IPS-NIHi11 (cell line): Measurements from ENCODE around the gene ZNF212.
"Not testable (repeated sequence)": the region's sequence is repeated elsewhere in the genome, so short reads cannot be mapped to it uniquely, and the experiment has no call there.

Source experiments
- DNase-seq: peaks from one replicate; pipeline ENCODE4 v3.0.0; 2012; ENCODE audit warnings: mixed read lengths, low spot score

ZNF212 gene

DNA sequence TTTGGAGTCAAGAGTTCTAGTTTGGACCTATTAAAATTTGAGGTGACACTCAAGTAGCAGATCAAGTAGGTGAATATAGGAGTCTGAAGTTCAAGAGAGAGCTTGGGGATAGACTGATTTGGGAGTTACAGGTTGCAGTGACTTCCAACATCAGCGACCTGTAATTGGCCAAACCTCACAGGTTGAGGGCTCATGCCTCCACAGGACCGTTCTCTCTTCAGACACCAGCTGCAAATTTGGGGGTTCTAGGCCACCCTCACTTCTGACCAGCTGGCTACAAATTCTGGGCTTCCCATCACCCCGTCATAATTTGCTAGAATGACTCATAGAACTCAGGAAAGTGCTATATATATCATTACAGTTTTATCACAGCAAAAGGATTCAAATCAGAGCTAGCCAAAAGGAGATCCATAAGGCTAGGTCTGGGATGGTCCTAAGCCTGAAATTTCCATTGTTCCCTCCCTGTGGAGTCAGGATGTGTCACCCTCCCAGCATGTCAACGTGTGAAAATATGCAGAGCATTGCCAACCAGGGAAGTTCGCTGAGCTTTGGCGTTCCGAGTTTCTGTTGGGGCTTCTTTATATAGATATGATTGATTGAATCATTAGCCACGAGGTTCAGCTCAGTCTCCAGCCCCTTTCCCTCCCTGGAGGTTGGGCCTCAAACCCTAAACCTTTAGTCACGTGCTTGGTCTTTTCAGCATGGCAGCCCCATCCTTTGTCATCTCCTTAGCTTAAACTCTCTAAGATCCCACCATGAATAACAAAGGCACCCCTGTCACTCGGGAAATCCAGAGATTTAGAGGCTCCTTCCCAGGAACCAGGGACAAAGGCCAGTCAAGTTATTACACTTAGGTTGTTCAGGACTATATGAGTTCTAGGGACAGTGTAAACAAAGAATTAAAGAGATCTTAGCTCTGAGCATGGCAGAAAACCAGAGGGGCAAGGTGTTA, 20.7 kb upstream of the ZNF212 start:
- no peak for DNase-seq

DNA sequence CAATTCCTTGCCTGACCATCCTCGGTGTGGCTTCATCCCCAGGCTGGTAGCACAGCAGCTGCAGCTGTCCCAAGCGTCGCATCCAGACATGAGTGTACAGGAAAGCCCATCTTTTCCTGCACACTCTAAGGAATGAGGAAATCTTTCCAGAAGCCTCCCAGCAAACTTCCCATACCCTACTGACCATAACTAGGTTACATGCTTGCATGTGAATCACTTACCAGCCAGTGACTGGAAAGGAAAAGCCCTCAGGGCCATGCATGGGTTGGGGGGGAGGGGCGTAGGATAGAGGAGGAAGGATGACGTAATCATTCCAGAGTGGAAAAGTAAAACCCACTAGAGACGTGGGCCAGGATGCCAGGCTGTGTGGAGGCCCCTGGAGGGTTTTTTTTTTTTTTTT, 18.9 kb upstream of the ZNF212 start:
- DNase-seq, result no peak

DNA sequence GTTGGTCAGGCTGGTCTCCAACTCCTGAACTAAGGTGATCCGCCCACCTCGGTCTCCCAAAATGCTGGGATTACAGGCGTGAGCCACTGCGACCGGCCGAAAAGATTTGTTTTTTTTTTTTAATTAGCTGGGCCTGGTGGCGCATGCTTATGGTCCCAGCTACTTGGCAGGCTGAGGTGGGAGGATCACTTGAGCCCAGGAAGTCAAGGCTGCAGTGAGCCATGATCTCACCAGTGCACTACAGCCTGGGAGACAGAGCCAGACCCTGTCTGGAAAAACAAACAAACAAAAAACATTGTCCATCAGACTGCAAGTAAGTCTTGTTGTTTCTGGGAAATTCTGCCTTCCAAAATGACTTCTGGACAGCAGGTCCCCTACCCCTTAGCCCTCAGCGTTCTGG, 16.3 kb upstream of the ZNF212 start:
- no peak for DNase-seq

DNA sequence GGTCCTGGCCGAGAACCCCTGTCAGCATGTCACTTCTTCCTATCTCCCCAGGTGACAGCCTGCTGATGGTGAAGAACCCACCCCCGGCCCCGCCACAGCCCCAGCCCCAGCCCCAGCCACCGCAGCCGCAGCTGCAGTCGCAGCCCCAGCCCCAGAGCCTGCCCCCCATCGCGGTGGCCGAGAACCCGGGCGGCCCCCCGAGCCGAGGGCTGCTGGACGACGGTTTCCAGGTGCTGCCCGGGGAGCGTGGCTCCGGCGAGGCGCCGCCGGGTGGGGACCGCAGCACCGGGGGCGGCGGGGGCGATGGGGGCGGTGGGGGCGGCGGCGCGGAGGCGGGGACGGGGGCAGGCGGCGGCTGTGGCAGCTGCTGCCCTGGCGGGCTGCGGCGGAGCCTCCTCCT, 15.7 kb upstream of the ZNF212 start:
- DNase-seq, result no peak

DNA sequence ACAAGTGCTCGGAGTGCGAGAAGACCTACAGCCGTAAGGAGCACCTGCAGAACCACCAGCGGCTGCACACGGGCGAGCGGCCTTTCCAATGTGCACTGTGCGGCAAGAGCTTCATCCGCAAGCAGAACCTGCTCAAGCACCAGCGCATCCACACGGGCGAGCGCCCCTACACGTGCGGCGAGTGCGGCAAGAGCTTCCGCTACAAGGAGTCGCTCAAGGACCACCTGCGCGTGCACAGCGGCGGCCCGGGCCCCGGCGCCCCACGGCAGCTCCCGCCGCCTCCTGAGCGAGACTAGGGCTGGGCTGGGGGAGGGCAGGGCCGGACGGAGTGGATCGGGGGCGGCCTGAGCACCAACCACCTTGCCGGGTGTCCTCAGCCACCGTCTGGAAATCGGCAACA, 15.1 kb upstream of the ZNF212 start:
- no peak for DNase-seq

DNA sequence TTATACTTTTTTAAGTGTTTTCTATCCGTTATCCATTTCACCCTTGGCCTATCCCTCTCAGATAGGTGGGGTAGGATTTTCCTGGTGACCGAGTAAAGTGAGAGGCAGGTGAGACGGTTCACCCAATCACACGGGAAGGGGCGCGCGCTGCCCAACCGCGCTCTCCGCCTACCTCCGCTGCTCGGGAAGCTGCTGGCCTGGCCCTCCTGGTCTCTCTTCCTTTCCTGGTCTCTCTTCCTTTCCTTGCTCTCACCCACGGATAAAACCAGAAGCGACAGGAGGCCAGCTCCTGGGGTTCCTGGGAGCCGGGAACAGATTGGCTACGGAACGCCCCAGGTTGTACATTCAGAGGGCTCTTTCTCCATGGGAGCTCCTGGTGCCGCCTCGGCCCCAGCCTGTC, 14.3 kb upstream of the ZNF212 start:
- no peak for DNase-seq

DNA sequence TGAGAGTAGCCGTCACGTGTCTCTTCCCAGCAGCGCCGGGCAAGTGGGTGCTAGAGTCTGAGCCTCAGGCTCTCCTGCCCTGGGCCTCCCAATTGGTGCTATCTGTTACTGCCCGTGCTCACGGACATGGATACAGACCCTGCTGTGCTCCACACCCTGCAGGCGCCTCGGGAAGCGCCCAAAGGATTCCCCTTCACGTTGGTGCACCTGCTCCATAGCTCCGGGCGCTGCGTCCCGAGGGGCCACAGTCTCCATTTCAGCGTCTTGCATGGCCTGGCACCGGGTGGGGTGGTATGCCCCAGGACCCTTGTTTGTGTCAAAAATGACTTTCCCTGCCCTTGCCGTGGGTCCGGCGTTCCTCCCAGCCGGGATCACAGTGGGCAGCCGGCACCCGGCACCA, 13.8 kb upstream of the ZNF212 start:
- DNase-seq, result no peak

DNA sequence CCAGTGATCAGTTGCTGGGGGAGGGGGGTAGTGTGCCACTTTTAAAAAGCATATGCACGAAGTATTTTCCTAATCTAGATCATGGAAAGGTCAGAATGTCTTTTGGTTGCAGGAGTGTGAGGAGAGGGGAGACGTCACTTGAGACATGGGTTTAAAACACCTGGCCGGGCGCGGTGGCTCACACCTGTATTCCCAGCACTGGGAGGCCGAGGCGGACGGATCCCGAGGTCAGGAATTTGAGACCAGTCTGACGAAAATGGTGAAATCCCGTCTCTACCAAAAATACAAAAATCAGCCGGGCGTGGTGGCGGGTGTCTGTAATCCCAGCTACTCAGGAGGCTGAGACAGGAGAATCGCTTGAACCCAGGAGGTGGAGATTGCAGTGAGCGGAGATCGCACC, 13.1 kb upstream of the ZNF212 start:
- DNase-seq, result not testable (repeated sequence)

DNA sequence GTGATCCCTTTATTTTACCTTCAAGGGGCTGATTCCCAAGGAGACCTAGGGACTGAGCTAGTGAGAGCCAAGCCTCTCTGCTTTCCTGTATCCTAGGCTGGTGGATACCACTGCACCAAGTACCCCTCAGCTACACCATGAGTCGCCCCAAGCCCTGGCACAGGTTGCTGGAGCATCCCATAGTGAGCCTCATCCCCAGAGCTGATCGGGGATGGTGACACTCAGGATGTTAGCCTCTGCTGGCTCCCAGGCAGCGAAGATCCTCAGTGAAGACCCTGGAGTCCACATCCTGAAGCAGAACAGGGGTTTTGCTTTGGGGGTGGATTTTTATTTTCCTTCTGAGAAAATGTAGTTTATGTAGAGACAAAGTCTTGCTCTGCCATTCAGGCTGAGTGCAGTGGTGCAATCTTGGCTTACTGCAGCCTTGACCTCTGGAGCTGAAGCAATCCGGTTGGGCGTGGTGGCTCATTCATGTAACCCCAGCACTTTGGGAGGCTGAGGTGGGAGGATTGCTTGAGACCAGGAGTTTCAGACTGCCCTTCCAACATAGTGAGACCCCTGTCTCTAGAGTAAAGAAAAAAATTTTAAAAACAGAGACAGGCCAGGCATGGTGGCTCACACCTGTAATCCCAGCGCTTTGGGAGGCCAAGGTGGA, 12.5 kb upstream of the ZNF212 start:
- no peak for DNase-seq

DNA sequence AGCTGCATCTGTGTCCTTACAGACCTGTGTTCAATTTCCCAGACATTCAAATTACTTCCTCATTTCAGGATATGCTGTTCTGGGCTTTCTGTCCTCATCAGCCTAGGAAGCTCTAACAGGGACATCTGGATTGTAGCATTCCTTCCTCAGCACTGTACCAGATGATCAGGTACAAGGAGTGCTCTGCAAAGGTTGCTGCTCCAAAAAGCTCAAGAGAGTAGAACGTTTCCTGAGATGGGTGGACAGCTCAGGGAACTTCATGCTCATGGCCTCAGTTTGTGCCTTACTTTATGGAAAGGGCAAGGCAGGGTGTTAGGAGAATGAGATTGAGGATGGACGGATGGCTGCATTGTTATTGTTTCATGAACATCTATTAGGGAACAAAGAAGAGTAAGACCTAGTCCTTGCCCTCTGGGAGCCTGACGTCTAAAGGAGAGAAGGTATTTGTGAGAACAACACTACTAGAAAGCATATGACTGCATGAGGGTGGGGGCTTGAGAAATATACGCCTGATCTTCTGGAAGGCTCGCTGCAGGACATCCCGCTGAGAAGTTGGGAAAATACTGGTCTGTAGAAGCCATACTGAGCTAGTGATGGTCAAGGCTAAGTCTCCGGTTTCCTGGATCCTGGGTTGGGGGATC, 10.5 kb upstream of the ZNF212 start:
- no peak for DNase-seq

DNA sequence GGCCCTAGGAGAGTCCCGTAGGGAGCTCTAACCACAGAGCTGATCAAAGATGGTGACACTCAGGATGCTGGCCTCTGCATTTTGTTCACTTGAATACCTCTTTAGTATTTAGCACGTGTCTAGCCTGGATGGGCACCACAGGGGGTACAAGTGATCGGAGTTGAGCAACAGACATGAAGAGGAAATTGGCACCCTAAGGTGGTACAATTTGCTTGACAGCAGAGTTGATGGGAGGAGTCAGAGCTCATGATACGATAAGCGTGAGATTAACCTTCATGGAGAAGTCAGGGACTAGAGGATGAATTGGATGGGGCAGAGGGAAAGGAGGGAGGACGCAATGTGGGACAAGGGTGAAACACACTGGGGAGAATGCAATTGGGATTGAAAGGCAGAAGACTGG, 9.9 kb upstream of the ZNF212 start:
- no peak for DNase-seq

DNA sequence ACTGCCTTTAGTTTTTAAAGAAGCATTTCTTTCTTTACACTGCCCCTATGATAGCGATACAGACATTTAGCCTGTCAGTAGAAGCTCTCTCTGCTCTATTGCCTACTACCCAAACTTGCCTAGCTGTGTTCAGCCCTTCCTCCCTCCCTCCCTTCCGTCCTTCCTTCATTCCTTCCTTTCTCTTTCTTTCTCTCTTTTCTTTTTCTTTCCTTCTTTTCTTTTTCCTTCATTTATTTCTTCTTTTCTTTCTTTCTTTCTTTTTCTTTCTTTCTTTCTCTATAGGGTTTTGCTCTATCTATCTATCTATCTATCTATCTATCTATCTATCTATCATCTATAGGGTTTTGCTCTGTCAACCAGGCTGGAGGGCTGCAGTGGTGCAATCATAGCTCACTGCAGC, 7.1 kb upstream of the ZNF212 start:
- DNase-seq, result no peak

DNA sequence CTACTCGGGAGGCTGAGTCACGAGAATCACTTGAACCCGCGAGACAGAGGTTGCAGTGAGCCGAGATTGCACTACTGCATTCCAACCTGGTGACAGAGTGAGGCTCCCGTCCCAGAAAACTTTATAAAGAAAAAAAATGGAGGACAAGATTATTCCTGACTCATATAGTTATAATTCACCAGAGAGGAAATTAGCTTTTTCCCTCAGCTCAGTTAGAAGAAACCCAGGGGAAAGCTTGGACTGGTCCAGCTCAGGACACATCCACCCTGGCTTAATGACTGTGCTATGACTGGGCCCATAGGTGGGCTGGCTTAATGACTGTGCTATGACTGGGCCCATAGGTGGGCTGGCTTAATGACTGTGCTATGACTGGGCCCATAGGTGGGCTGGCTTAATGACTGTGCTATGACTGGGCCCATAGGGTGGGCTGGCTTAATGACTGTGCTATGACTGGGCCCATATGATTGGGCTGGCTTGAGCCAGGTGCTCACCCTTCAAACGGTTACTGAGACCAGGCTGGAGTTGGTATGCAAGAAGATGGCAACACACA, 5.7 kb upstream of the ZNF212 start:
- DNase-seq, result not testable (repeated sequence)

DNA sequence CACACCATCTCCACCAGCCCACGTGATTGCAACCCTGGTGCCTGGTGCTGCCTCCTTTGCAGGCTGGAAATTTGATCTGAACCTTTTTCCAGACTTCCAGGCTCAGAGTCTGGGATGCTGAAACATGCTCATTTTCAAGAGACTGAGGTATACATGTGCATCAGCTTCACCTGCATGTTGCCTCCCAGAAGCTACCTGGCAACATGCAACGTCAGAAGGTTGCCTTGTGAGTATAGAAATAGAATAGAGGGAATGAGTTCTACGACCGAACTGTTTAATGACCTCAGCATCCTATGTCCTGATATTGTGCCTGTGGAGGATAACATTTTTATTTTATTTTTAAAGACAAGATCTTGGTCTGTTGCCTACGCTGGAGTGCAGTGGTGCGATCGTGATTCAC, 1.9 kb upstream of the ZNF212 start:
- no peak for DNase-seq

DNA sequence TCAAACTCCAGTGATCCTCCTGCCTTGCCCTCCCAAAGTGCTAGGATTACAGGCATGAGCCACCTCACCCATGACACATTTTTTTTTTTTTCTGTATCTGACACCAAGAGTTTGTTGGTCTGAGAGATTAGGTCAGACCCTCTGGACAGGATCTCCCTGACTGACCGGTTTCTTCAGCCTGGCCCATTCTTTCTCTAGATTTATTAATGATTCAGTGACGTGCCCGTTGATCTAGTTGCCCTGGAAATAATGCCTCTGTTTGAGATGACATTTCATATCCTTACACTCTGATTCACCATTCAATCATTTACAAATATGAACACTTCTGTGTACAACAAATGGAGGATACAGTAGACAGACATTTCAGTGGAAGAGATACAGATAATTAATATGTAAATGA, 1.4 kb upstream of the ZNF212 start:
- no peak for DNase-seq

DNA sequence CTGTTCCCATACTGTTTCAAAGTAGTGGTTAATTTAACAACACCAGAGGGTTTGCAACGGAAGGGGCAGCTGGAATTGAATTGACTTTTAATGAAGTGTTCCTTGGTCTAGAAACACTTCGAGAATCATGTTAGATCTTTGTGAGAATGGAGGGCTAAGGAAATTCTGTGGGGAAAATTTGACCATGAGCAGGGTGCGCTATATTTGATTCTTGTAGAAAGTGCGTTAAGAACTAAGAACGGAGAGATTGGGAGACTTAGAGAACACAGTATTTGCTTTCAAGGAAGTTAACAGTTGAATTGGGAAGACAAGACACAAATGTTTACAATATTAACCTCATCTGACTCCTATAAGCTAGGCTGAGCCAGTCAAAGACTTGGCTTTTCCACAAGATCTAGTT, 1.2 kb downstream of the ZNF212 start:
- DNase-seq, result no peak

DNA sequence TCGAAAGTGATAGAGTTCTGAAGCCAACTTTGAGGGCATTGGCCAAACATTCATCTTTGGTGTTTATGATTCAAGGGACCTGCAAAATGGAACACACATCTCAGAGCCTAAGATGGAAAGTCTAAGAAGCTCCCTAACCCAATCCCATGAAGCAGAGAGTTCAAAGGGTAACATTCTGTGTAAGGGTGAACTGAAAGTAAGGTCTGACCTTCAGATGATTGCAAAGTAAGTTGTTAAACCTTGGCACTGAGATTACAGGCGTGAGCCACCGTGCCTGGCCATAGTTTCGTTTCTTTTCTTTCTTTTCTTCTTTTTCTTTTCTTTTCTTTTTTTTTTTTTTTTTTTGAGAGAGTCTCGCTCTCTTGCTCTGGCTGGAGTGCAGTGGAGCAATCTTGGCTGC, 2.2 kb downstream of the ZNF212 start:
- no peak for DNase-seq

DNA sequence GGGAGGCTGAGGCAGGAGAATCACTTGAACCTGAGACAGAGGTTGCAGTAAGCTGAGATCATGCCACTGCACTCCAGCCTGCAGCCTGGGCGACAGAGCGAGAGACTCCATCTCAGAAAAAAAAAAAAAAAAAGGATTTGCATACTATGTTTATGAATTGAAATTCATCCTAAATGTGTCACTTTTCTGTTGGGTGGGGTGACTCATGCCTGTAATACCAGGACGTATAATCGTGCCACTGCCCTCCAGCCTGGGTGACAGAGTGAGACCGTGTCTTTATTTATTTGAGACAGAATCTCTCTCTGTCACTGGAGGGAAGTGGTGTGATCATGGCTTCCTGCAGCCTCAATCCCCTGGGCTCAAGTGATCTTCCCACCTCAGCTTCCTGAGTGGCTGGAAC, 5.8 kb downstream of the ZNF212 start:
- DNase-seq, result no peak

DNA sequence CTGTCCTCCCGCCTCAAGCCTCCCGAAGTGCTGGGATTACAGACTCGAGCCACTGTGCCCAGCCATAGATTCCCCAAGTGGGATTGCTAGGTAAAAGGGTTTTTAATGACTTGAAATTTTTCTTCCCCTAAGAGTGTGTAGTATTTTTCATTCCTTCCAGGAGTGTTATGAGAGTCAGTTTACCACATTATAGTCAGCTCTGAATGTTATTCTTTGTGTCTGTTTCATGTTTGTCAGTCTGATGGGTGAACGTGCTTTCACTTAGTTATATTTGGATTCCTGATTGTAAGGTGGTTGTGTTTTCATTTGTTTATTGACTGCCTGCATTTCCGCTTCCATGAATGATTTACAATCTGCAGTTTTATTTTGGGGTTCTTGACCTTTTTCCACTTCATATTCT, 6.3 kb downstream of the ZNF212 start:
- DNase-seq, result no peak

DNA sequence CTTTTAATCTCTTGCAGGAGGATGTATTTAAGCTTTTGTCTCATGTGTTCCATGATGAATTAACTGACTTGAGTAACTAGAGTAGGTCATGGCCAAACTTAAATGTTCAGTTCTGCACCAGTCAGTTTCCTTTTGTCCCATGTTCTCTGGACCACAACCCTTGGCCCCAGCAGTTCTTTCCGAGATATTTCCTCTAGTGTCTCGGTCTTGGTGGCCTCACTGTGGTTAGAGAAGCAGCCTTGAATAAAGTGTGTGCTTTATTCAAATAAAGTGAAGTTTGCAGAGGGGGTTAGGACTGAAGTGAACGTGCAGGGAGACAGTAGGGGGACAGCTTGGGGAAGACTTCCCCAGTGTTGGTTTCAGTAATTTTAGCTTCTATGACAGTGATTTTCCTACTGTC, 9.3 kb downstream of the ZNF212 start:
- no peak for DNase-seq

DNA sequence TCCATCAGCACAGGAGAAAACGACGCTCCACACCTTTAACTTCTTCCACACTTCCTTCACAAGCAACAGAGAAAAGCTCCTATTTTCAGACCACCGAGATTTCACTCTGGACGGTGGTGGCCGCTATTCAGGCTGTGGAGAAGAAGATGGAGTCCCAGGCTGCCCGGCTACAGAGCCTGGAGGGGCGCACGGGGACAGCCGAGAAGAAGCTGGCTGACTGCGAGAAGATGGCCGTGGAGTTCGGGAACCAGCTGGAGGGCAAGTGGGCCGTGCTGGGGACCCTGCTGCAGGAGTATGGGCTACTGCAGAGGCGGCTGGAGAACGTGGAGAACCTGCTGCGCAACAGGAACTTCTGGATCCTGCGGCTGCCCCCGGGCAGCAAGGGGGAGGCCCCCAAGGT, 10.7 kb downstream of the ZNF212 start:
- not testable (repeated sequence) for DNase-seq

DNA sequence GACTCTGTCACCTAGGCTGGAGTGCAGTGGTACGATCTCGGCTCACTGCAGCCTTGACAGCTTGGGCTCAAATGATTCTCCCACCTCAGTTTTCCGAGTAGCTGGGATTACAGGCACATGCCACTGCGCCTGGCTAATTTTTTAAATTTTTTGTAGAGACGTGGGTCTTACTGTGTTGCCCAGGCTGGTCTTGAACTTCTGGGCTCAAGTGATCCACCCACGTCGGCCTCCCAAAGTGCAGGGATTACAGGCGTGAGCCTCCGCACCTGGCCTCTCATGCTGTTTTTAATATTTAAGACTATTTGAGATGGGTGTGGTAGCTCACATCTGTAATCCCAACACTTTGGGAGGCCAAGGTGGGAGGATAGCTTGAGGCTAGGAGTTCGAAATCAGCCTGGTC, 12.1 kb downstream of the ZNF212 start:
- DNase-seq, result not testable (repeated sequence)

DNA sequence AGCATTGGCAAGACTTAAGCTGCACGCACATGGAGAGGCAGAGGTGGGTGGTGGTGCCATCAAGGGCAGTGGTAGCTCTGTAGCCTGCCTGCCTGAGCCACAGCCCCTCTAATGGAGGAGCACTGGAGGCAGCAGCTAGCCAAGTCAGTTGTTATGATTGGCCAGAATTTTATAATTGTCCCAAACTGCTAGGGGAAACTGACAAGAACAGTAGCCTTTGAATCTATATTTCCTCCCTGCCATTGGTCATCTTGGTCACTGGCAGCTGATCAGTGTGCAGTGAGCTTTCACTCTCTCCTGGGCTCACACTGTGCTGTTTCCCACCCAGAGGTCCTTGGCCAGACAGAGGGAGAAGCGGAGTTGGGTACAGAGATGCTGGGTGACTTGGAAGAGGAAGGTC, 12.9 kb downstream of the ZNF212 start:
- no peak for DNase-seq
